Kidney capillary endothelial cell (primary cell): ENCODE data around the gene SAFB2.
"Not testable (repeated sequence)": the region's sequence is repeated elsewhere in the genome, so short reads cannot be mapped to it uniquely, and the experiment has no call there.

Source experiments
- DNase-seq: peaks from one replicate; pipeline ENCODE4 v3.0.0-alpha.2; 2018; ENCODE audit warnings: low spot score

Gene SAFB2

DNA sequence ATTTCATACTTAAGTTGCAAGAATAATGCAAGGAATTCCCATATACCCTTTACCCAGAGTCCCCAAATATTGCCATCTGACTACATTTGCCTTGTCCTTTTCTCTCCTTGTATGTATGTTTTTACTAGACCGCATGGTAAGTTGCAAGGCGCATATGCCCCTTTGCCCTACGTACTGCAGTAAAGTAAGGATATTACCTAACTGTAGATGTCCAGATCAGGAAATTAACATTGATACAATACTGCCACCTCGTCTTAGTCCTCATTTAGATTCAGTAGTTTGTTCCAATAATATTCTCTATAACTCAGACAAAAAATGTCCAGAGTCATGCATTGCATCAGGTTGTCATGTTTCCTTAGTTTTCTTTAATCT lies 9.7 kb upstream of the SAFB2 start:
- DNase-seq, result no peak

DNA sequence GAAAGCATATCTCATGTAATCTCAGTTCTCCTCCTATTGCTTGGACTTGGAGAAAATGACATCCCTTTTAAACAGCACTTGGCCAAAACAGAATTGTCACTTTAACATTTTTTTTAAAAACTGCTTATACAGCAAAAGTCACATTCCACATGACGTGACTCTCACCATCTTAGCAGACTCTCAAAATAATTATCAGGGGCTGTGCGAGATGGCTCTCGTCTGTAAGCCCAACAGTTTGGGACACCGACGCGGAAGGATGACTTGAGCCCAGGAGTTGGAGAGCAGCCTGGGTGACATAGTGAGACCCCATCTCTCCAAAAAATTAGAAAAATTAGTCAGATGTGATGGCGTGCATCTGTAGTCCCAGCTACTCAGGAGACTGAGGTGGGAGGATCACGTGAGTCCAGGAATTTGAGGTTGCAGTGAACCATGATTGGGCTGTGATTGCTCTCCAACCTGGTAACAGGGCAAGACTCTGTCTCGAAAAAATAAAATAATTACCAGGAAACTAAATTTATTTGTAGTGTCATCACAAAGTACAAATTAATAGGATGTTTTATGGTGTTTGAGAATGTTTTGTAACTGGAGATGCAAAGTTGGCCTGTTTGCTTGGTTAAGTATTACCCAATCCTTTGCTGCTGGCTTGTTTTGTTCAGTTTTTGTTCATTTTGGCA lies 9.1 kb upstream of the SAFB2 start:
- DNase-seq, result no peak

GRCh38 chr19:5628919-5629481 lies 6.4 kb upstream of the SAFB2 start:
- DNase-seq, result no peak

GRCh38 chr19:5628461-5628860 lies 5.9 kb upstream of the SAFB2 start:
- DNase-seq, result no peak

DNA sequence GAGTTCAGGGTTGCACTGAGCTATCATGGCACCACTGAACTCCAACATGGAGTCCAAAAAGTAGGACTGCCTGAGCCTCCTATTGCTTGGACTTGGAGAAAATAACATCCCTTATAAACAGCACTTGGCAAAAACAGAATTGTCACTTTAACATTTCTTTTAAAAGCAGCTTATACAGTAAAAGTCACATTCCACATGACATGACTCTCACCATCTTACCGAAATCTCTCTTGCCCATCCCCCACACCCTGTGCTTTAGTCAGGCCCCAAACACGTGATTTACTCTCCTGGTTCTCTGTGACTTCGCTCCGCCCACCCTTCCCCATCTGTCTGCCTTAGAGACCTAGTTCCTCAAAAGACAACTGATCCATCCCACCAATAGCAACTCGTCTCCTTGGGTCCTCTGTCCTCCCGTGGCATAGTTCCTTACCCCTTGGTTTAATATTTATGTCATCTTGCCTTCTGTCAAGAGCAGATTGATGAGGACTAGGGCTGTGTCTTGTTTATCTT lies 4.9 kb upstream of the SAFB2 start:
- no peak for DNase-seq

DNA sequence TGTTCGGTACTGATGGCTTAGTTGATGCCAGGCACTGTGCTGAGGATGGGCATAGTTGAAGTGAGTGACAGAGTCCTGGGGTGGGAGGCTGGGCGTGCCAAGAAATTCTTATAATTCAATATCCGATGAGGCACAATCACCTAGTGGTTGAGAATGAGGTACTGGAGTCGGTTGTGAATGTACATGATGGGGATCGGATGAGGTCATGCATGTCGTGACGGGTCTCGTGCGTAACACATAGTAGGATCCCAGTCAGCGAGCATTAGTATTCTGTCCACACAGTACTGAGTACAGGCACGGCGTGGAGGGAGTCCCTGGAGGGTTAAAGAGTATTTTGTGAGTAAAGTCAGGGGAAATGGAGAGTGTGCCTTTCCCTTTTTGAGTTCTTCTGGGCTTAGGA lies 3.1 kb upstream of the SAFB2 start:
- no peak for DNase-seq

DNA sequence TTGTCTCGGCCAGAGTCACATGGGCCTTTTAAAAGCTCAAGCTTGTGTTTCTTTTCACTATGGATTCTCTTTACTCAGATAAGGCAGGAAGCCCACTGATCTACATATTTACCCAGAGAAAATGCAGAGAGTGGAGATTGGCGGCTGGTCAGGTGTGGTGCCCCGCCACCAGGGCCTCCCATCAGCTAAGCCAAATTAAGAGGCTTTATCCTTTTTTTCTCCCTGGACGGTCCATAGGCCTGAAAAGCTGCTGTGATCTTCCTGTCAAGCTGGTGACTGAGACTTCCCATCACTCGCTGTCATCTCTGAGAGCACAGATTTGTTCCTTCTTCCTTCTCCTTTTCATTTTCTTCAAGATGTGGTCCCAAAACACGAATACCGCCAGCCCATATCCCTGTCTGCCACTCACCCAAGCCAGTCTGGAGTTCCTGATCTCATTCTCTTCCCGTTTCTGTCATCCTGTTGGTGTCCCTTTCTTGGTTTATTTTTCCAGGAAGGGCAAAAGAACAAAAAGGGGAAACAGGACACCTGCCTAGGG lies 2.2 kb upstream of the SAFB2 start:
- DNase-seq, result no peak

DNA sequence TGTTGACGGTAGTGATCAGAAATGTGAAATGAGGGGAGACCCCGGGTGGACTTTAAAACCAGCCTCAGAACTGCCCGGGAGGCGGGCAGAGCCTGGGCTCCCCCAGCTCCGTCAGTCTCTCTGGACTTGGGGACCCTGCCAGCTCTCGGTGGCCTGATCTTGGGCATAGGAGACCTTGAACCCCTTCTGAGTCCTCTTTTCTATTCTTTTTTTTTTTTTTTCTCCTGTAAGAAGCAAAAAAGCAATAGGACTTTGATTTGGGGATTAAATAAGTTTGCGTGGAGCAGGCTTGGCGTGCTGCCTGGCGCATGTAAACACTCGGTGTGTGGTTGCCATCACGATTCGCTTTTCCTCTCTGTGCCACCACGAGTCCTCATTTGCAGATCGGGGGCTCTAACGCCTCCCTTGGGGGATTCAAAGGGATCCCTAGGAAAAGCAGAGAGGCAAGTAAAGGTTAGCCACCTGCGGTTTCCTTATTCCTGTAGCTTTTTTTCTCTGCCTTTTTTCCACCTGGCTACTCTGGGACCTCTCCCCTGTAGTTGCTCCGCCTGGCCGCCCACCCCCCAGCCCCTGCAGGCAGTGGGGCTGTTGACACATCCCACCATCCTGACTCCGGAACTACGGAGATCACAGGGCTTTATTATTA lies 1.6 kb upstream of the SAFB2 start:
- no peak for DNase-seq

- no peak for DNase-seq
Measured at GRCh38 chr19:5623397-5624017, 931 bp upstream of the SAFB2 start.

- DNase-seq, result no peak
Measured at GRCh38 chr19:5621945-5622464, 571 bp downstream of the SAFB2 start.

GRCh38 chr19:5621311-5621944 lies 1.1 kb downstream of the SAFB2 start:
- DNase-seq, result no peak

- DNase-seq, result no peak
Measured at GRCh38 chr19:5619946-5620345, 2.6 kb downstream of the SAFB2 start.

DNA sequence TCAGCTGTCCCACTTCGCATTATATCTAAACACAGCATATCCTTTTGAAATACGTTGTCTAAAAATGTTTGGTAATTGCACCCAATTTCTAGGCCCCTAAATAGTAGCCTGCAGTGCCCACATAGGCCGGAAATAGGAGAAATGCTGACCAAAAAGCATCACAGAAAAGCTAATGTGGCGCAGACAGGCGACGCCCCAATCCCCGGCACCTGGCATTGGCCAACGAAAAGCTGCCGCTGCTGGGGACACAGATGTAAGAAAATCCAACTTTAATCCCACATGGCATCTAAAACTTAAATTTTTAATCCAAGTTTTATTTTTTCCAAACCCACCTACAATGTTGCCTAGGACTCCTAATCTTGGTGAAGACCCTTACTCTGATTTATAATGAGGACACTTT lies 4.0 kb downstream of the SAFB2 start:
- DNase-seq, result no peak

GRCh38 chr19:5617080-5617479 lies 5.5 kb downstream of the SAFB2 start:
- DNase-seq, result no peak

- DNase-seq, result no peak
Measured at GRCh38 chr19:5615756-5616327, 6.7 kb downstream of the SAFB2 start.

GRCh38 chr19:5612891-5613865 lies 9.4 kb downstream of the SAFB2 start:
- DNase-seq, result no peak

DNA sequence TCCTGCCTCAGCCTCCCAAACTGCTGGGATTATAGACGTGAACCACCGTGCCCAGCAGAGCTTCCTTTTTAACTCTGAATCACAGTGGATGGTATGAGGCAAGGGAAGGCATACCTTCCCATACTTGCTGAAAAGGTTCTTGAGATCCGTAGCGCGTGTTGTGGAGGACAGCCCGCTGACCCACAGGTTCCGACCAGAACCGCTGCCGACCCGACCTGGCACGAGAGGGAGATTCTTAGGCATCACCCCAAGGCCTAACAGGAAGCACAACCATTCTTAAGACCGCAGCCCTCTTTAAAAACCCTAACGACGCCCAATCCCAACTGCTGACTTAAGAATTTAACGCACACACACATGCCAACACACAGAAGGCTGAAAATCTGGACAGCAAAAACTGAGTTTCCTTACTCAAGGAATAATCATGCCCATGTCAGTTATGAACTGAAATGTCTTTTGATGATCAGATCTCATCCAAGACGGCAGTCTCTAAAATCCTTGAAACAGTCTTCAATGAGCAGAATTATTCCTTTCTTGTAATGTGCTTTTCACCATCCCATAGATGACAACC lies 12.6 kb downstream of the SAFB2 start:
- DNase-seq, result no peak

DNA sequence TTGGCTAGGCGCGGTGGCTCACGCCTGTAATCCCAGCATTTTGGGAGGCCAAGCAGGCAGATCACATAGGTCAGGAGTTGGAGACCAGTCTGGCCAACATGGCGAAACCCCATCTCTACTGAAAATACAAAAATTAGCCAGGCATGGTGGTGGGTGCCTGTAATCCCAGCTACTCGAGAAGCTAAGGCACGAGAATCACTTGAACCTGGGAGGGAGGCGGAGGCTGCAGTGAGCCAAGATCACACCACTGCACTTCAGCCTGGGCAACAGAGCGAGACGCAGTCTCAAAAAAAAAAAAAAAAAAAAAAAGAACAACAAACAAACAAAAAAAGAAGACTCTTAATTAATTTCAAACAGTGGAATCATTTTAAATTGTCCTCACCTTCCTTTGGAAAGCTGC lies 13.8 kb downstream of the SAFB2 start:
- not testable (repeated sequence) for DNase-seq

GRCh38 chr19:5608291-5608690 lies 14.3 kb downstream of the SAFB2 start:
- no peak for DNase-seq
